SIG-M5 treated with dmso at 0.1 percent for 504 hours (cell line): Measurements from ENCODE around the gene RCAN3.
A peak's percentile ranks its signal among the peaks of the same experiment; 100 is the strongest.
"Not testable (repeated sequence)": the region's sequence is repeated elsewhere in the genome, so short reads cannot be mapped to it uniquely, and the experiment has no call there.

Experiments
- DNase-seq: peaks from one replicate; lab custom pipeline; 2025; ENCODE audit not compliant: unreplicated experiment; lab: John Stamatoyannopoulos, UW

The RCAN3 gene

DNA sequence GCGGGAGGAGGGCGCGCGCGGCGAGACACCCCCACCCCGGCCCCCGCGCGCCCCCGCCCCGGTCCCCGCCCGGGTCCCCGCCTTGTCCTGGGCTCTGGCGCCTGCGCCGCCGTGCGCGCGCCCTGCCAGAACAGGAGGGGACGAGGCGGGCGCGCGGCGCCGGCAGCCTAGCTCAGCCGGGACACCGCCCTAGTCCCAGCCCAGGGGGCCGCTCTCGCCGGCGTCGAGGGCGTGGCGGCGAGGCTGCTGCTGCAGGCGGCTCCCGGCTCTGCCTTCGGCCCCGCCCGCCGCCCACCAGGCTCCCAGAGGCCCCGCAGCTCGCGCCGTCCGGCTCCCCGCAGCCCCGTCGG is at the start of gene RCAN3:
RCAN3 (plus strand) TSS at position 128 of the 350 bp plus-strand sequence. CDS start 11,537 bp downstream, outside the sequence.
- peak; percentile 75 for DNase-seq

DNA sequence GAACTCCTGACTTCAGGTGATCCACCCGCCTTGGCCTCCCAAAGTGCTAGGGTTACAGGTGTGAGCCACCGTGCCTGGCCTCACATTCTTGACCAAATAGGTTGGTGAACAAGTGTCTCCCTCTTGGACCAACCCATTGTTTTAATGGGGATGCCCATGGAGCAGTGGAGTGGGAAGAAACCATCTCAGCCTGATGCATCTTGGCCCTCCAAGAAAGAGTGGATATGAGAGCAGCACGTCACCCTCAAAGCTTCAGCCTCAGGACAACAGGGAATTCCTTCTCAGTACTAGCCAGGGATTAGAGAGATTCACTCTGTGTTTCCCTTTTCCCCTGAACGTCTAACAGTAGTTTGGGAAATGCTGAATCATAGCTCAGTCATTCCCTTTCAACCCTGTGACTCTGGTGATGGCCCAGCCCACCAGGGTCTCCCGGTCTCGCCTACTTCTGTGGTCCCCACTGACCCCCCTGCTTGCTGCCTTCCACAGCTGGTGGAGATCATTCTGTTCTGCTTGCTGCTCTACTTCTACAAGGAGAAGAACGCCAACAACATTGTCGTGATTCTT is 49.6 kb upstream of the RCAN3 start:
- no peak for DNase-seq

DNA sequence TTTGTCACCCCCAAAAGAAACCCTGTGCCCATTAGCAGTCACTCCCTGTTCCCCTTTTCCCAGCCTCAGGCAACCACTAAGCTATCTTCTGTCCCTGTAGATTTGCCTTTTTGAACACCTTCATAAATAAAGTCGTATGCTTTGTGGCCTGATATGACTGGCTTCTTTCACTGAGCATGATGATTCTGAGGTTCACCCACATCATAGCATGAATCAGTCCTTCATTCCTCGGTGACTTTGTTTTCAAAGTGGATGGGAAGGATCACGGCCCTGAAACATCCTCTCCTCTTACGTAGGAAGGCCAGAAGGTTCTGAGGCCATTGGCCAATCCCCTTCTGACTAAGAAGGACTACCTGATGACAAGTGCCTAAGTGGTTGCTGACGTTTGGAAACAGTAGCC is 48.0 kb upstream of the RCAN3 start:
- DNase-seq = peak; percentile 19

DNA sequence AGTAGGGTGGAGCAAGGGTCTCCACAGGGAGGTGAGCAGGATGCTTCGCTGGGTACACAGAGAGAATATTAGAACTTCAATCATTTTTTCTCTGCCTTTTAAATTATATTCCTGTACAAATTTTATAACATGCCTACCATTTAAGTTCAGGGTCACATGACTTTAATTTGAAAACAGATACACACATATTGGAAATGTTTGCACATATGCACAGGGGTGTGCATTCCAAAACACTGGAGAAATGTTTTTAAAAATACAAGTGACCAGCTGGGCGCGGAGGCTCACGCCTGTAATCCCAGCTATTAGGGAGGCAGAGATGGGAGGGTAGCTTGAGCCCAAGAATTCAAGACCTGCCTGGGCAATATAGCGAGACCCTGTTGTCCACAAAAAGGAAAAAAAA is 47.4 kb upstream of the RCAN3 start:
- DNase-seq = no peak

DNA sequence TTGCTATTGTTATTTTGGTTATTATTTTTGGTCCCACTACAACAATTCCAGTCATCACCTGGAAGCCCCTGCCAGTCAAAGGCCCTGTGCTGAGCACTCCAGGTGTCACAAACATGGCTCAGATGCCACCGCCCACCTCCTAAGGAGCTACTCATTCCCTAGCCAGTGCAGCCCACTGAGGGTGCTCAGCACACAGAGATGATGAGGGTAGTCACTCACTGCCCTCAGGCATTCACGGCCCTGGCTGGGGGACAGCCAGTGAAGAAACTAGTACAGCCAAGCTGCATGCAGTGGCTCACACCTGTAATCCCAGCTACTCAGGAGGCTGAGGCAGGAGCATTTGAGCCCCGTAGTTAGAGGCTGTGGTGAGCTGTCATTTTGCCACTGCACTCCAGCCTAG is 44.8 kb upstream of the RCAN3 start:
- DNase-seq = no peak

DNA sequence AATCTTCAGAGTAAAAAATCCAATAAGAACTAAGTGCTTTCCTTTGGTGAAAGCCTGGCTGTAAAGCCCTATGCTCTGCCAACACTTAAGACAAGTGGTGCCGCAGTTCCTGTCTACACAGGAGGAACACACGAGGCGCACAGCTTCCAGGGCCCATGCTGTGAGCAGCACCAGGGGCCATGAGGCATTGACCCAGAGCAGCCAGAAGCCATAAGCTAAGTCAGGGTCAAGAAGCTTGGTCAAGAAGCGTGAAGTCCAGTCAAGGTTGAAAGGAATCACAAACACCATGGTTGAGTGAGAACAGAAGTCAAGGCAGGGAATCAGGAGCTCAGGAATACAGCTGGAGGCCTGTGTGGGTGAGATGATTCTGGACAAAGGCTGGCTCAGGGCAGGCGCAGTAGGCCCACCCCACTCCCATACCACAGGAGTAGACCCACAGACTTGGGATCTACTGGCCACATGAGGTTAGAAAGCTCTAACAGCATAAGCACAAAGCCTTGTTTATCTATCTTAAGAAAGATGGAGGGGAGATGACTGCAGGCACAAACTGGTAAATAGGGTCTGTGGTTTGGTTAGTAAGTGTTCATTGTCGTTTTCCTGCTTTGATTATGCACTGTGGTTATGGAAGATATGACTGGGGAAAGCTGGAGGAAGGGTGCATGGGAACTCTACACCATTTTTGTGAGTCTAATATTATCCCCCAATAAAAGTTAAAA is 42.9 kb upstream of the RCAN3 start:
- DNase-seq = no peak

DNA sequence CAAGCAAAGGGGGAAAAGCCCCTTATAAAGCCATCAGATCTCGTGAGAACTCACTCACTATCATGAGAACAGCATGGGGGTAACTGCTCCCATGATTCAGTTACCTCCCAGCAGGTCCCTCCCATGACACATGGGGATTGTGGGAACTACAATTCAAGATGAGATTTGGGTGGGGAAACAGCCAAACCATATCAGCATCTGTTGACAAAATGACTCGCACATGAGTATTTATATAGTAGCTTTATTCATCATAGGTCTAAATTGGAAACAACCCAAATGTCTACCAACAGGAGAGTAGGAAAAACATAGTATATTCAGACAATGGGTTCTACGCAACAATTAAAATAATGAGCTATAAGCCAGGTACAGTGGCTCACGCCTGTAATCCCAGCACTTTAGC is 40.5 kb upstream of the RCAN3 start:
- not testable (repeated sequence) for DNase-seq

DNA sequence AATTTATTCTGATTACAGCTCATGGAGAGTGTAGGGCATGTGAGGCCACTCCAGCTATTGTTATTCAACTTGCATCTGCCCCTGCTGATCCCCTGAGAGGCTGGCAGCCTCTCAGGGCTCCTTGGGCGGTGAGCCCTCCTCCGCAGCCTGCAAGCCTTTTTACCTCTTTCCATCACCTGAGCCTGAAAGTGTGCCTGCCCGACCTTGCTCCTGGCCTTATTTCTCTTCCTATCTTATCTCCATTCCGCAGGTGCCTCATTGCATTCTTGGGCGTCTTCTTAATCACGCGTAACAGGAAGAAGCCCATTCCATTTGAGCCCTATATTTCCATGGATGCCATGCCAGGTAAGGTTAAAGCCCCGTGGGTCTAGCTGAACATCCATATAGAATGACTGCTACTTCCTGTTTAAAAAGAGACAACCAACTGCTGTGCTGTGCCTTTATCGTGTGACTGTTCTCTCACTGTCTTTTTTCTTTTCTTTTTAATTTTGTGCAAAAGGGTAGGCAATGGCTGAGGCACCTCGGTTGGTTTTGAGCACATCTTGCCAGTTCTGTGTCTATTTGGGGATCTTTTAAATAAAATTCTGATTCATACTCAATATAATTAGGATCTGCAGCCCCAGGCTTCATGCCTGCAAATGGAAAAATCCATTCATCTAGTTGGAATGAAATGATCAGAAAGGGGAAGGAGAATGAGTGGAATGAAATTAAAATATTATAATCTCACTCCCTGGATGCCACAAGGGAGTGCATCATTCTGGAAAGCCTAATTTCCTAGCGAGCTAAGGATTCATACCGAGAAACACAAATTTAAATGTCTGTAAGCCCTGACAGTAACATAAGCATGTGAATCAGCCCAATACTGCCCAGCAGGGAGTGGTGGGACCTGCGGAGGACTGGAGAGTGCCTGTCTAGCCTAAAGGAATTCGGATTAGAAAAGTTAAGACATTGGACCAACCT is 38.6 kb upstream of the RCAN3 start:
- DNase-seq = no peak

DNA sequence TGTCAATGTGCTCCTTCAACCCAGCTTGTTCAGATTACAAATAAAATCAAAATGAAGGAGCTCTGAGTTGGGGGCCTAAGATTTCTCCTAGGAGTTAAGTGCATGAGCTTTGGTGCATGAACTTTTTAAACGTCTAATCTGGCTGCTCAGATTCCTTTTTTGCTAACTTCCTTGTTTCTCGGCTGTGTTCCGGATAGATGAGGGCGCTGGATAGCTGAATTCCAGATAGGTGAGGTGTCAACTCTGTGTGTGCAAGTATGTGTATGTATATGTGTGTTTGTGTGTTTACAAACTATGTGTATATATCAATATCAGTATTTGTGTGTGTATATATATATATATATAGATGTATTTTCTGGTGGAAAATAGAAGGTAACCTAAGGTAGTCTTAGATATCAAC is 37.5 kb upstream of the RCAN3 start:
- no peak for DNase-seq

DNA sequence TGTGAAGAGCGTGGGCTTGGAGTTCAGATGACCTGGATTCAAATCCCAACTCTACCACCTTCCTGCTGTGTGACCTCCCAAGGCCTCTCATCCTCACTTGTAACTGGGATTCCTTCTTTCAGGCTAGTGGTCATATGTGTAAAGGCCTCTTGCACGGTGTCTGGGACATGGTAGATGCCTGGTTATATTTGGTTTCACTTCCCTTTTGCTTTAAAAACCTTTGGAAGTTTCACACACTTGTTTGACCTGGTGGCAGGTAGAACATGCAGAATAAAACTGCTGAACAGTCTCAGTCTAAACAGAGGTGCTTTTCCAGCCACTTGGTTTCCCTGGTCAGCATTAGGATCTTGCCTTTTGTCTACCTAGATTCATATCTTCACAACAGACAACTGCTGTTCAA is 37.0 kb upstream of the RCAN3 start:
- DNase-seq = no peak

DNA sequence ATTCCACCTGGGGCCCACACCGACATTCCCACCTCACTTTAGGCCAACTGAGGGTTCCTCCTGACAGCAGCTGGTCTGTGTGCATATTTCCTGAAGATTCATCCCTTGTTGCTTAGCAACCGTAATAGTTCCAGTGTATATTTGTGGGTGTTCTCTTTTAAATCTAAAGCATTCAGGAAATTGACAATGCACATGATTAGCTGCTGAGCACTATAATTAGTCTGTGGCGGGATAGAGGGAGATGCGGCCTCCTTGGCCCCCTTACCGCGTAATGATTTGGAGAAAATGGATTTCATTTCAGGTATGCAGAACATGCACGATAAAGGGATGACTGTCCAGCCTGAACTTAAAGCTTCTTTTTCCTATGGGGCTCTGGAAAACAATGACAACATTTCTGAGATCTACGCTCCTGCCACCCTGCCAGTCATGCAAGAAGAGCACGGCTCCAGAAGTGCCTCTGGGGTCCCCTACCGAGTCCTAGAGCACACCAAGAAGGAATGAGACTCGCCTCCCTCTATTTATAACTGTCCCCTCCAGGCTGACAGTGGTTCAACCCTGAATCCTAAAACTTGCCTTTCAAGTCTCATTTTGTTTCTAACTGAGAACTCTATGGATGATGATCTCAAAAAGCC is 33.8 kb upstream of the RCAN3 start:
- DNase-seq = no peak

DNA sequence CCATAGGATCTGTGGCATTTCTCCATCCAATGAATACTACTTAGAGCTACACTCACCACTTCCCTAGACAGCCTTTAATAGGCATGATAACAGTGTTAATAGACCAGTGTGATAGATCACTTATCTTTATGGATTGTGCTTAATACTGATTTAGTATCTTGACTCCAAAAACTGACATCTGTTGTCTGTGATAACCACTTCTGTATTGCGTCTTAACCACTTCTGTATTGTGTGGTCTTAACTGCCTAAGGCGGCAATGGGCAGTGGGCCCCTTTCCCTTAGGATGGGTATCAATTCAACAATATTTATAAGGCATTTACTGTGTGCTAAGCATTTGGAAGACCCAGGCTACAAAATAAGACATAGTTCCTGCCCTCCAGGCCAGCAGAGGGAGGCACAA is 32.0 kb upstream of the RCAN3 start:
- no peak for DNase-seq

DNA sequence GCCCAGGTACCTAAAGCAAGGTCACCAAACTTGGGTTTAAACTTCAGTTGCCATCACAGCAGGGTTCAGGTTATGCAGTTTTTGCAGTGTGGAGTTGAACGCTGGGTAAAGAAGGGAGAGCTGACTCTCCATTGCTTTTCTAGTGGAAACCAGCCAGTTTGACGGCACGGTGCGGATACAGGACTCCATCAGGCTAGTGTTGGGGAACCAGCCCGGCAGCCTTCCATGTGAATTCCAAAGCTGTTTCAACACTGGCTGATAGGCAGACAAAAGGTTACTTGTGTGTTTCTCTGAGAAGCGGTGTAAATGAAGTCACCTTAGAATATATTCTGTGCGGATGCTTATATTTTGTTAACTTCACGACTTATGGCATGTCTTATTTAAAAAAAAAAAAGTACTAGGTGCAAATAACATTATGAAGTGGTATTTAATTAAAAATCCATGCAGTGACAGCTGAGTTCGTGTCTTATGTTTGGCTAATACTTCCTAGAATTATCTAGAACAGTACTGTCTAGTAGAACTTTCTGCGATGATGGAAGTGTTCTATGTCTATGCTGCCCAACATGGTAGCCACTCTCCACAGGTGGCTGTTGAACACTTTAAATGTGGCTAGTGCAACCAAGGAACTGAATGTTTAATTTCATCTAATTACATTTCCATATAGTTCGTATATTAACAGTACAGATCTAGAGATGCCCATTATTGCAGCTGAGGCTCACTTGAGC is 29.9 kb upstream of the RCAN3 start:
- DNase-seq = no peak

DNA sequence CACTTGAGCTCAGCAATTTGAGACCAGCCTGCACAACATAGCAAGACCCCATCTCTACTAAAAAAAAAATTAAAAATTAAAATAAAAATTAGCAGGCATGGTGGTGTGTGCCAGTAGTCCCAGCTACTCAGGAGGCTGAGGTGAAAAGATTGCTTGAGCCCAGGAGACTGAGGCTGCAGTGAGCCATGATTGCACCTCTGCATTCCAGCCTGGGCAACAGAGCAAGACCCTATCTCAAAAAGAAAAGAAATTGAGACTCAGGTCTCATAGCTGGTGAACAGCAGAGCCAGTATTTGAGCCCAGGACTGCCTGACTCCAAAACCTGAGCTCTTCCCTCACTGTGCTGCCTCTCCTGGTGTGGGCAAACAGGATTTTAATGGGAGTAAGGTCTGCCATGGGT is 28.4 kb upstream of the RCAN3 start:
- no peak for DNase-seq

DNA sequence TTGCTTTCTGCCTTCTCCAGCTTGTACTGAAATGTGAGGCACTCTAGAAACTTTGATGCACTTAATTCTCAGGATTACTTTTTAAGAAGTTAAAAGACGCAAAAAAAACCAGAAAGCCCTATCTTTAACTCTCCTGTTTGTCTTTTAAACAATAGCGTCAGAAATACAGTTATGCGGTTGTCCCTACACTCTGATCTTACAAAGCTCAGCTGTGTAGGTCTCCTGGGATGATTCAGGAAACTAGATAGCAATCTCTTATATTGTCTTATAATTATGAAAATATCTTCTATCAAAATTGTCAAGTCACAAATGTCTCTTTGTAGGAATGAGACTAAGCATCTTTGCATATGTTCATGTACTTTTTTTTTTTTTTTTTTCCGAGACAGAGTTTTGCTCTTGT is 26.9 kb upstream of the RCAN3 start:
- no peak for DNase-seq

DNA sequence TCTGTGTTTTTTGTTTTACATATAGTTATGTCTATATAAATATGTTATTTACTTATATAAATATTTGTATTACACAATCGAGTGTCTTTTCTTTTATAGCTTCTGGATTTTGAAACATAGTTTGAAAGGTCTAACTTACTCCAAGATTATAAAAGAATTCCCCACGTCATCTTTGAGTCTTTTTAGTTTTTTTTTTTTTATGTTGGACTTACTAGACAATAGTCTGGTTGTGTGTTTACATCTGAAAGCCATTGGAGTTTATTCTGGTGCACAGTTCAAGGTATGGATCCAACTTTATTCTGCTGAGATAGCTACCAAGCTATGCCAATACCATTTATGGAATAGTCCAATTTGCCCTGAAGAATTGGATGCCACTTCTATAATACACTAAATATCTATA is 26.1 kb upstream of the RCAN3 start:
- no peak for DNase-seq

DNA sequence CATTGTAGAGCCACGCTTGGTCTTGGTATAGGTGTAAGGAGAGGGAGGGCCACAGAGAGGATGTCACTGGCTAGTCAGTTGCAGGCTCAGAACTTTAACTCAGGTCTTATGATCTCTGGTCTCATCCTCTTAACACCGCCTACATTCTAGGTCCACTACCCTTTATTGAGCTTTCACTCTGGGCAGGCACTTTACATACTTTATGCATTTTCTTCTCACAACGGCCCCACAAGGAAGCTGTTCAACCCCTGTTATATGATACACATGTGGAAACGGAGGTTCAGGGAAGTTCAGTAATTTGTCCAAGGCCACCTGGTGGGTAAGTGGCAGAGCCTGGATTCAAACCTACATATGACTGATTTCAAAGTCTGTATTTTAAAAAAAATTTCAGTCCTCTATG is 25.3 kb upstream of the RCAN3 start:
- no peak for DNase-seq

DNA sequence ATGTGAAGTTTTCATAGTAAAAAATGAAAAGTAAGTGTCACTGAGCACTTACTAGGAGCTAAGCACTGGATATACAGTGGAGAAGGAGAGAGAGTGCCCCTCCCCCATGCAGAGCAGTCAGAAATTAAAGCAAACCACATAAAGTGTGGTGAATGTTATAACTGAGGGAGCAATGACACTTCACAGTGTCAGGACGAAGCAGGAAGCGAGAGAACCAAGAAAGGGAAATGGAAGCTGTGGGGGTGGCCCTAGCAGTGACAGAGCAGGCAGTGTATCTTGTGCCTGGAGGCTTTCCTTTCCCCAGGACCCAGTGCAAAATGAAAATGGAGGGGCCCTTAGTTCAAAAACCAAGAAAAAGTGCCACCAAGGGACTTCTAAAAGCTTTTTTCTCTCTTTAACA is 21.5 kb upstream of the RCAN3 start:
- DNase-seq = peak; percentile 88

DNA sequence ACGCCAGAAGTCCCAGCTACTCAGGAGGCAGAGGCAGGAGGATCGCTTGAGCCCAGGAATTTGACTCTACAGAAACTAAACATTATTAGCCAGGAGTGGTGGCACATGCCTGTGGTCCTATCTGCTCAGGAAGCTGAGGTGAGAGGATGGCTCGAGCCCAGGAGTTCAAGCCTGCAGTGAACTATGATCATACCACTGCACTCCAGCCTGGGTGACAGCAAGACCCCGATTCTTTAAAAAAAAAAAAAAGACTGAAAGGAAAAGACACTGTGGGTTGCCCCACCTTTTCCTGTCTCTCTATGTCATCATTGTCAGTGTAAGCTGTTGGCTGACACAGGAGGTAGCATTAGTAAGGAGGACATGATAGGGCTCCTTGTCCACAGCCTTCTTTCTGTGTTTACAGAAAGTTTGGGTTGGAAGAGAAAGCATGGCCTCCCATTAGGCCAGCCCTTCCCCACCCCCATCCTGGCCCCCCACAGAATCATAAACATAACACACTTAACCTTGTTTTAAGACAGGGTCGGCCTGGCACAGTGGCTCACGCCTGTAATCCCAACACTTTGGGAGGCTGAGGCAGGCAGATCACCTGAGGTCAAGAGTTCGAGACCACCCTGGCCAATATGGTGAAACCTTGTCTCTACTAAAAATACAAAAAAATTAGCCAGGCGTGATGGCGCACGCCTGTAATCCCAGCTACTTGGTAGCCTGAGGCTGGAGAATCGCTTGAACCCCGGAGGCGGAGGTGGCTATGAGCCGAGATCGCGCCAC is 20.6 kb upstream of the RCAN3 start:
- DNase-seq = peak; percentile 14

DNA sequence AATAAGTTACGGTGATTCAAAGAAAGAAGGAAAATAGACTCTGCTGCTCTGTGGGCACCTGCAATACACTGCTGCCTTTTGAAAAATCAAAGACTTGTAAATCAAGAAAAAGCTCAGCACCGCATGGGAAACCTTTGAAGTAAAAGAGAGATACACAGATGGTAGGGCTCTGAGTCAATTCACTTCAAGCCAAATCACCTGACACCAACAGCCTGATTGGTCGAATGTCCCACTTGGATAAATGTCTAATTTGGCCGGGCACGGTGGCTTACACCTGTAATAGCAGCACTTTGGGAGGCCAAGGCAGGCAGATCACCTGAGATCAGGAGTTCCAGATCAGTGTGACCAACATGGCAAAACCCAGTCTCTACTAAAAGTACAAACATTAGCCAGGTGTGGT is 19.2 kb upstream of the RCAN3 start:
- DNase-seq = no peak
